ENCODE results near the gene VMO1.

VMO1 gene

DNA sequence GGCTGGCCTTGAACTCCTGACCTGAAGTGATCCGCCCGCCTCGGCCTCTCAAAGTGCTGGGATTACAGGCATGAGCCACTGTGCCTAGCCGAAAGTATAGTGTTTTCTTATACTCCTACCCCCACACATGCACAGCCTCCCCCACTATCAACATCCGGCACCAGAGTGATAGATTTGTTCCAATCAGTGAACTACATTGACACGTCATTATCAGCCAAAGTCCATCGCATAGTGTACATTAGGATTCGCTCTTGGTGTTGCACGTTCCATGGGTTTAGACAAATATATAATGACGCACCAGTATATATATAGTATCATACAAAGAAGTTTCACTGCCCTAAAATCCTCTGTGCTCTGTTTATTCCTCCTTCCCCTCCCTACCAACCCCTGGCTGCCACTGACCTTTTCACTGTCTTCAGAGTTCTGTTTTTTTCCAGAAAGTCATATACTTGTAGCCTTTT, 26.4 kb downstream of the VMO1 start:
- DNase-seq (ENCODE audit: low spot score) = no peak

DNA sequence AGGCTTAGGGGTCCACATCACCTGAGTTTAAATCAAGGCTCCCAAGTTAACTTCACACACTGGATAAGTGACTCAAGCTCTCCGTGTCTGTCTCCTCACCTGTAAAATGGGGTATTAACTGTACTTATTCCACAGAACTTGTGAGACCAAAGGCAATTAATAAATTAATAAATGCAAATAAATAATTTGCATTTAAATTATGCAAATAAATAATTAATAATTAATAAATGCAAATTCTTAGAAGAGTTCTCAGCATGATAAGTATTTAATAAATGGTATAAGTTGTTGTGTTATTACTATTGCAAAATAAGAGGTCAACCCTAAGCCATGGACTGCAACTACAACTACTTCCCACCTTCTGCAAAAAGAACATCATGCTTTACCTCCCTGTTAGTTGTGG, 32.8 kb downstream of the VMO1 start:
- DNase-seq (ENCODE audit: low spot score) = no peak

DNA sequence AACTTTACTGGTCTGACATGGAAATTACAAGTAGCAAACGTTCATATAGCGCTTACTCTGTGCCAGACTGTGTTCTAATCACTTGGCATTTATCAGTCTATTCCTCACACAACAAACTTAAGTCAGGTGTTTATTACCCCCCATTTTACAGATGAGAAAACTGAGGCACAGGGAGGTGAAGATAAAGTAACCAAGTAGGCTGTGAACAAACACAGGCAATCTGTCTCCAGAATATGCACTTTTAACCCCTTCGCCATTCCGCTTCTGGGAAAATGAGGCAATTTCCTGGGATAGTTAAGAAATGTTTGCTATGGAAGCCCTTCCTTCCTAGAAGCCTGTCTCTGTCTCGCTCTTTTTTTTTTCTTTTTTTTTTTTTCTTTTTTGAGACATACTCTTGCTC, 34.2 kb downstream of the VMO1 start:
- no peak for DNase-seq (ENCODE audit: low spot score)

DNA sequence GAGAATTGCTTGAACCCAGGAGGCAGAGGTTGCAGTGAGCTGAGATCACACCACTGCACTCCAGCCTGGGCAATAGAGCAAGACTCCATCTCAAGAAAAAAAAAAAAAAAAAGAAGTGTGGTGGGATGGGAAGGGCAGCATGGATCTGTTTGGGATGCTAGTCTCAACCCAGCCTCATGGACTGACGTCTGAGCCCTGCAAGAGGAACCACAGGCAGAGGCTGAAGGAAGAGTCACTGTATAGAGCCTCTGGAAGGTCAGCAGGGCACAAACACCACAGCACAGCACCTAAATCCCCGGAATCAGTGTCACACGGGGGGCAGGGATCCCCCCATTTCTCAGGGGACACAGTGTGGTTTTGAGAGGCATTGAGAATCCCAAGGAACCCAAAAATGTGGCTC, 35.6 kb downstream of the VMO1 start:
- DNase-seq (ENCODE audit: low spot score) = no peak

DNA sequence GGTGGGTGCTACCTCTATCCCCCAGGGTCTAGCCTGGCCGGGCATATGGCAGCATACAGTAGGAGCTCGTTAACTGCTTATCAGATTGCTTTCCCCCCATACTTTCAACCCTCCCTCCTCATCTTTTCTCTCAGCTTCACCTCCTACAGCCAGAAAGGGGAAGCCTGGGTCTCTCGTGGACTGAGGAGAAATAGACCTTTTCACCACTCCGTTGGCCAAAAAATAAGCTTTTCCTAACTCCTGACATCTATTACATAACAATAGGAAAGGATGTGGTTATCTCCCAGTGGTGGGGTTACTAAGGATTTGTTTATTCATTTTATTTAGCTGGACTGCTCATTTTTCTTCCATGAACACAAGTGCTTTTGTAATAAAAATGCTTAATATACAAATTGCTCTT, 37.5 kb downstream of the VMO1 start:
- no peak for DNase-seq (ENCODE audit: low spot score)

DNA sequence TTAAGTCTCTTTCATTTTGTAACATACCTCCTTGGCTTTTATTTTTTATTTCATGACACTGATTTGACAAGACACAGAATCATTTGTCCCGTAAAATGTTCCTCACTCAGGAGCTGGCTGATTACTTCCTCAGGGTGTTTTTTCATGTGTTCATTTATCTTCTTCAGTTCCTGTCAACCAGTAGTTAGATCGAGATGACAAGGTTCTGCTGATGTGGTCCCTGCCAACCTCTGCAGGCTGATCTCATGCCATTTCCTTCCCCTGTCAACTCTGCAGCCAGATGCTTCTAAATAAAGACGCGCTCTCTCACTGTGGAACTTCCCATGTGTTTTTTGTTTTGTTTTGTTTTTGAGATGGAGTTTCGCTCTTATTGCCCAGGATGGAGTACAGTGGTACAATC, 38.3 kb downstream of the VMO1 start:
- DNase-seq (ENCODE audit: low spot score) = no peak

DNA sequence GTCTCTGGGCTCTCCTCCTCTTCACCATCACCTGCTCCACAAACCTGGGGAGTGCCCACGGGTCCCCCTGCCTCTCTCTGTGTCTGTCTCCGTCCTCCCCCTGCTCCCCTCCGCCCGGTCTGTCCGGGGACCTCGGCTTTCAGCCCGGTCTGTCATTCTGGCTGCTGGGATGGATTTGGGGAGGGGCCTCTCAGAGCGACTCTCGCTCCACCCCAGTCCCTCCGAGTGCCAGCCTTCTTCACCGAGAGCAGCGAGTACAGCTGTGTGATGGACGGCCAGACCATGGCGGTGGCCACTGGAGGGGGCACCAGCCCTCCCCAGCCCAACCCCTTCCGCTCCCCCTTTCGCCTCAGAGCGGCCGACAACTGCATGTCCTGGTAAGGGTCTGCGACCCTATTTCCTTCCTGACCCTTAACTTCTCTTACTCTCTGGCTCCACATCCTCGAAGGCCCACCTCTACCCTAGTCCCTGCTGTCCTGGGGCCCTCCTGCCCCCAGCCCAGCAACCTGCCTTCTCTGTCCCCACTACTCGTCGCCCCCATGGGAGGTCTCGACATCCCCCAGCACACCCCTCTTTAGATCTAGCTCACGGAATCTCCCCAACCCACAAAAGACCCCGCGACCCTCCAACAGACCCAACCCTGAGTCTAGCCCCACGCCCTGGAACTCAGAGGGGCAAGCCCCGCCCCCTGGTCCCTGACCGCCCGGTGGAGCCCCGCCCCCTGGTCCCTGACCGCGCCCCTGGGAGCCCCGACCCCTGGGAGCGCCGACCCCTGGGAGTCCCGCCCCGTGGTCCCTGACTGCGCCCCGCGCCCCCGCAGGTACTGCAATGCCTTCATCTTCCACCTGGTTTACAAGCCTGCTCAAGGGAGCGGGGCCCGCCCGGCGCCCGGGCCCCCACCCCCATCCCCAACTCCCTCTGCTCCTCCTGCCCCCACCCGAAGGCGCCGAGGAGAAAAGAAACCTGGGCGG, 40.9 kb downstream of the VMO1 start:
- no peak for DNase-seq (ENCODE audit: low spot score)

DNA sequence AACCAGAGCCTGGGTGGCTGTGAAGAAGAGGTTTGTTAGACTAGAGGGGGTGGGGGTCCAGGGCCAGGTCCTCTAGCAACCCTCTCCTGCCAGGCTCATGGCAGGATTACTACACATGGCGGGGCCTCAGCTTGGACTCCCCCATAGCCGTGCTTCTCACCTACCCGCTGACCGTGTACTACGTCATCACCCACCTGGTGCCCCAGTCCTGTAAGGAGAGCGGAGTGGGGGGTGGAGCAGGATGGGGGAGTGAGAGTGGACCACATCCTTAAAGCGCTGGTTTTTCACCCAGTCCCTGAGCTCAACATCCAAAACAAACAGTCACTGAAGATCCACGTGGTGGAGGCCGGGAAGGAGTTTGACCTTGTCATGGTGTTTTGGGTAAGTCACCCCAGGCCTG, 42.3 kb downstream of the VMO1 start:
- no peak for DNase-seq (ENCODE audit: low spot score)

DNA sequence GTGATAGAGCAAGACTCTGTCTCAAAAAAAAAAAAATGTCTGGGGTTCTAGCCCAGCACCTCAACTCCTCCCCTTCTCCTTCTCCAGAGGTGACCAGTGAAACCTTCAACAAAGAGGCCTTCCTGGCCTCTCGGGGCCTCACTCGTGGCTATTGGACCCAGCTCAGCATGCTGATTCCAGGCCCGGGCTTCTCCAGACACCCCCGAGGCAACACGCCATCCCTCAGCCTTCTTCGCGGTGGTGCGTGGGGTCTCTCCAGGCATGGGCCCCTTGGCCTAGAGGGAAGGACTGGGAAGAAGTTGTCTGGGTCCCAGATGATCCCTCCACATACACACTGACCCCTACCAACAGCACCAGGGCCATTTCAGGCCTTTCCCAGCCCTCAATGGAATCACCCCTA, 42.9 kb downstream of the VMO1 start:
- no peak for DNase-seq (ENCODE audit: low spot score)

DNA sequence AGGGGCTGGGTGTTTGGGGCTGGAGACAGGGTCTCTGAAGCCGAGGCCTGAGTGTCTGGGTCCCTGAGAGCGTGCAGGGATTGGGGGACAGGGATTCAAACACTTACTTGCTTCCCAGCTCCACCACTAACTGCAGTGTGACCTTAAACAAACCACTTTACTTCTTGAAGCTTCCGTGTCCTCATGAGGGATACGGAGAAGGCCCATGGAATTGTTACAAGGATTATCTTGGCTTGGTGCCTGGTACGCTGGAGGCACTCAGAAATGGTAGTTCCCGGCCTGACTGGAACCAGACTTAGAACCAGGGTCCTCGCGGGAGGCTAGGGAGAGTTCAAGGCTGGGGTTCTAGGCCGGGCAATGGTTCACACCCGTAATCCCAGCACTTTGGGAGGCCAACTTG, 43.5 kb downstream of the VMO1 start:
- DNase-seq (ENCODE audit: low spot score) = no peak

DNA sequence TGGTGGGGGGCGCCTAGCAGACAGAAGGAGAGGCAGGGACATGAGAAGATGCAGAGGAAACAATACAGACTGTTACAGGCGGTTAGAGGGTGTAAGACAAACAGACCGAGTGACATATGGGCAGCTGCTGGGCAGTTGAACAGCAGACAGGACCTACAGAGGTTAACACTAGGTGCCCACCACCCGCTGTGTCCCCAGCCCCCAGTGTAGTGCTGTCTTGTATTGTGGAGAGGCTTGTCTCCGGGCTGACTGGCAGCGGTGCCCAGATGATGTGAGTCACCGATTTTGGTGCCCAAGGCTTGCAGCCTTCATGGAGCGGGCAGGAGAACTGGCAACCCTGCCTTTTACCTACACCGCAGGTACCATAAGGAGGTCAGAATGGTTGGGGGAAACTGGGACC, 44.0 kb downstream of the VMO1 start:
- DNase-seq (ENCODE audit: low spot score) = no peak

DNA sequence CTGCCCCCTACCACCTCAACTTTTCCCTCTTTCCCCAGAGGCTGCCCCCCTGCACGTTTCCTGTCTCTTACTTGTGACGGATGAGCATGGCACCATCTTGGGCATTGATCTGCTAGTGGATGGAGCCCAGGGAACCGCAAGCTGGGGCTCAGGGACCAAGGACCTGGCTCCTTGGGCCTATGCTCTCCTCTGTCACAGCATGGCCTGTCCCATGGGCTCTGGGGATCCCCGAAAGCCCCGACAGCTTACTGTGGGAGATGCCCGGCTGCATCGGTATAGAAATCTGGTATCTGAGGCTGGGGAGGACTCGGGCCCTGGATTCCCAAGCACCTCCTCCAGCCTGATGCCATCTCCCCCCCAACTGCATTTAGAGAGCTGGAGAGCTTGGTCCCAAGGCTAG, 44.6 kb downstream of the VMO1 start:
- no peak for DNase-seq (ENCODE audit: low spot score)

DNA sequence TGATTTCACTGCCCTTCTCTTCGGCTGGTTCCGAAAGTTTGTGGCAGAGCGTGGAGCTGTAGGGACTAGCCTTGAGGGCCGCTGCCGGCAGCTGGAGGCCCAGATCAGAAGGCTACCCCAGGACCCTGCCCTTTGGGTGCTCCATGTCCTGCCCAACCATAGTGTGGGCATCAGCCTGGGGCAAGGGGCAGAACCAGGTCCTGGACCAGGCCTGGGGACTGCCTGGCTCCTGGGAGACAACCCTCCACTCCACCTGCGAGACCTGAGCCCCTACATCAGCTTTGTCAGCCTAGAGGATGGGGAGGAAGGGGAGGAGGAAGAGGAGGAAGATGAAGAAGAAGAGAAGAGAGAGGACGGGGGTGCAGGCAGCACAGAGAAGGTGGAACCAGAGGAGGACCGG, 45.6 kb downstream of the VMO1 start:
- DNase-seq (ENCODE audit: low spot score) = no peak

DNA sequence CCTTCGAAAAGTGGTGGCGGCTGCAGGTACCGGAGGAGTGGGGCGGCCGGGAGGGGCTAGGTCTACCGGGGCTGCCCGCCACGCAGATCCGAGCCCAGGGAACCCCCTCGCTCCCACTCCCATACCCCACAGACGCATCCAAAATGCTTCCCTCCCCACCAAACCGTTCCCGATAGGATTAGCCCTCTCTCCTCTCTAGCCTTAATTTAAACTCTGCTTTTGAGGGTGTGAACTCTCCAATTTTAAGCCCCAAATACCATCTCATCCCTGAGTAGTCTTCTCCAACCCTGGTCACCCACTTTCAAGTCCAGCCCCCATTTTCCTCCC, 46.2 kb downstream of the VMO1 start:
- no peak for DNase-seq (ENCODE audit: low spot score)

DNA sequence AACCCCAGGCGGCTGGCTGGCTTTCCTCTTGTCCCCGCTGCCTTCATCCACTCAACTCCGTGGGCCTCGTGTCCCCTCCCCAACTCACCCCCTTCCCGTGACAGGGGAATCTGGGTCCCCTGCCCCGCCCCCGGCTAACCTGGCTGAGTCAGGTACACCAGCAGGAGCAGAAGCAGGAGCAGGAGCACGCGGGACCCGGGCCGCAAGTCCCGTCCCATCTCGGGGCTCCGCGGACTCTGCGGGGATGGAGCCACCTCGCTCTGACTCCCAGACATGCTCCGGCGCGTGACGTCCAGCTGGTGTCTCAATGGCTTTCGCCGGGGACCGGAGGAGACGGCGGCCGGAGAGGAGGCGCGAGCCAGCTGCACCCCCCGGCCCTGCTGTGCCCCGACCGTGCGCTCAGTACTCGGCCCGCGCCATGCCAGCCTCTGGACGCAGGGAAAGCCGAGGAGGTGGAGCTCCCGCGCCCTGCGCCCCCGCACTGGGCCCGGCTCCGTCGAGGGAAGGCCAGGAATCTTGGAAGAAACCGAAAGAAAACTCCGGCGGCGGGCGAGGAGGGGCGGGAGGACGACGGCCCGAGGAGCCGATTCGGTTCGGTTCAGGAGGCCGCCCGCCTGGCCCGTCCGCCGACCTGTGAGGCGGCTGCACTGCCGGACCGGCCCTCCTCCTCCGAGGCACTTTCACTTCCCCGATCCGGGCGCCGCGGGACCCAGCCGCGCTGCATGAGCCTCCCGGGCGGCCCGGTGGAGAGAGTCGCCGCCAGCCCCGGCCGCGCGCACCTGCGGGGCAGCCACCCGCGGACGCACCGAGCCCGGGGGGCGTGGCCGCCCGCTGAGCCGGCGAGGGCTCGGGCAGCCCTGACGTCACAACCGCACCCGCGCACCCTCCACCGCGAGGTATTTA, 46.8 kb downstream of the VMO1 start, which contains the start of the genes CXCL16 and ZMYND15:
TSS of gene CXCL16 (minus strand) at position 807 of the 903 bp plus-strand sequence. CDS start at position 218, 589 bp downstream.
TSS of gene ZMYND15 (plus strand) at position 712 of the 903 bp plus-strand sequence. CDS start 716 bp downstream, outside the sequence.
- DNase-seq (ENCODE audit: low spot score) = peak; percentile 81

DNA sequence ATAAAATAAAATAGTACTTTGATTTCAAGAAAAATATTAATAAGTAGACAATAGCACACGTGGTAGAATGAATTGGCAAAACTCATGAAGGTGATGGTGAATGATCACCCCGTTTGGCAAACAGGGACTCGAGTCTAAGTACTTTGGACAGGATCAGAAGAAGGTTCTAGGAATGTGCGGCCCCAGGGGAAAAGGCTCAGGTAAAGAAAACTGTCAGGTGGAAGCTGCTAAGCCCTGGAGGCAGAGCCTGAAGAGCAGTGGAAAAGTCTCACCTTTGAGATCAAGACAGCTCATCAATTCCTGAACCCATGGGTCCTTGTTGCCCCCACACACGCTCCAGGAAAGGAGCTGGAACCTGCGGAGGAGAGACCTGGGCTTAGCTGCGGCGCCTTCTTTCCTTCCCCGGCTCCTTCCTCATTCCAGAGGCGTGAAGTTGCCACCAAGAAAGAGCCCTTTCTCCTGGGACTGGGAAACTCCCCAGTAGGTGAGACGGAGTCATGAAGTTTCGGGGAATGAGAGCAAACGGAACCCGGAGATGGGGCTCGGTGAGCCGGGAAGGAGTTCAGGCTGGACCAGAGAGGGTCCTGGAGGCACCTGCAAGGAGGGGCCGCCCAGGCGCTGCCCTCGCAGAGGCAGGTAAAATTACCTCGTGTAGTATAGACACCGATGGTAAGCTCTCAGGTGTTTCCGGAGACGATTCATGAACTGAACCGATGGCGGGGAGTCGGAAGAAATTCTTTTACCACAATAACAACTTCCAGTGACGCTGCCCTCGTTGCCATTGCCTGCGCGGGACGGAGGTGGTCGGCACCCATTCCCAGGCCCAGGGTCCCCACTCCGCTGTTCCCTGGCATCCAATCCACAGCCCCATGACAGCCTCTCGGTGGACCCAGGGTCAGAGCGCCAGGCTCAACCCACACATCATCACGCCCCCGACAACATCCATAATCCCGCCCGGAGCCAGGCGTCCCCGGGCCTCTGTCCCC, 47.7 kb downstream of the VMO1 start:
- DNase-seq (ENCODE audit: low spot score) = no peak

DNA sequence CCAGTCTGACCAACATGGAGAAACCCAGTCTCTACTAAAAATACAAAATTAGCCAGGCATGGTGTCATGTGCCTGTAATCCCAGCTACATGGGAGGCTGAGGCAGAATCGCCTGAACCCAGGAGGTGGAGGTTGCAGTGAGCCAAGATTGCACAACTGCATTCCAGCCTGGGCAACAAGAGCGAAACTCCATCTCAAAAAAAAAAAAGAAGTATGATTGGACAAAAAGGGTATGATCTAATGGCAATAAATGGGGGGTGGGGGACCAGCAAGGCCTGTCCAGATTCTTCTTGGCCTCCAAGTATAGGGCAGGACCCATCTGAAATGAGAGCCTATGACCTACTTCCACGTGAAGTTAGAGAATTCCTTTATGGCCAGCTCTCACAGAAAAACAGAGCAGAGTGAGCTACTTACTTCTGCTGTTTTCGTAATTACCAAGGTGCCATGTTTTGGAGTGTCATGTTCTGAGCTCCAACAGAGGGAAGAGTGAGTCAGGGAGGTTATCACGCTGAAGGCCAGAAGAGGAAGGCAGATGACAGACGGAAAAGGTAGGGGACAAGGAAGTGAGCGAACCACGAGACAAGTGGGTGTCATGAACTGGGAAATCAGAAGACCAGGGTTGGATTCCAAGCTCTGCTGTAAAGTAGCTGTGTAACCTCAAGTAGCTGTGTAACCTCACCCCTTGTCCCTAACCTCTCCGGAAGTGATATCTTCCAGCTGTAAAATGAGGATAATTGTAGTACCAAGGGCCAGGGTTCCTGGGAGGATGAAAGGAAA, 50.1 kb downstream of the VMO1 start:
- no peak for DNase-seq (ENCODE audit: low spot score)
